Measurements from ENCODE around the gene NACAD. TPM values are rescaled to one million over a fixed set of nuclear protein-coding genes. Genes with fewer than 3 reads are reported as not detected.

The NACAD gene
- polyA plus RNA-seq, 1 experiment = 0.54 TPM

DNA sequence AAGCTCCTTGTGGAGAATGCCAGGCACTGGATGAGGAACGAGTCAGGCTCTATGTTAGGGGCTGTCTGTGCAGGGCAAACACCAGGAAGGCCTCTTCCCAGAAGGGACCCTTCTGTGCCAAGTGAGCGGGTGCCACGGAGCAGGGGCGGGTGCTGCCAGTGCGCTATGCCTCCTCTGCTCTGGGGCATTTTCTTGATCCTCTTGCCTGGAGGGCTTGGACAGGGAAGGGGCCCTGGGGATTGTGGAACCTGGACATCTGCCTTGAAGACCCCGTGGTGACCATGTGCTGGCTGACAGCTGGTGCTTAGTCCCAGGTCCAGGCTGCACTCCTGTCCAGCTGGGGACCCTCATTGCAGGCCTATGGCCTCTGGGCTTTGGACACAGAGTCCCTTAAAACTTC is 38.2 kb upstream of the NACAD start:
- TF ChIP-seq, protein P1, sequence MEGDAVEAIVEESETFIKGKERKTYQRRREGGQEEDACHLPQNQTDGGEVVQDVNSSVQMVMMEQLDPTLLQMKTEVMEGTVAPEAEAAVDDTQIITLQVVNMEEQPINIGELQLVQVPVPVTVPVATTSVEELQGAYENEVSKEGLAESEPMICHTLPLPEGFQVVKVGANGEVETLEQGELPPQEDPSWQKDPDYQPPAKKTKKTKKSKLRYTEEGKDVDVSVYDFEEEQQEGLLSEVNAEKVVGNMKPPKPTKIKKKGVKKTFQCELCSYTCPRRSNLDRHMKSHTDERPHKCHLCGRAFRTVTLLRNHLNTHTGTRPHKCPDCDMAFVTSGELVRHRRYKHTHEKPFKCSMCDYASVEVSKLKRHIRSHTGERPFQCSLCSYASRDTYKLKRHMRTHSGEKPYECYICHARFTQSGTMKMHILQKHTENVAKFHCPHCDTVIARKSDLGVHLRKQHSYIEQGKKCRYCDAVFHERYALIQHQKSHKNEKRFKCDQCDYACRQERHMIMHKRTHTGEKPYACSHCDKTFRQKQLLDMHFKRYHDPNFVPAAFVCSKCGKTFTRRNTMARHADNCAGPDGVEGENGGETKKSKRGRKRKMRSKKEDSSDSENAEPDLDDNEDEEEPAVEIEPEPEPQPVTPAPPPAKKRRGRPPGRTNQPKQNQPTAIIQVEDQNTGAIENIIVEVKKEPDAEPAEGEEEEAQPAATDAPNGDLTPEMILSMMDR (IDR thresholded peaks at IDR 0.05; ENCODE audit: insufficient read depth, low read depth, low read length) = no peak
- ChIA-PET CTCF (interaction anchor here (1.4 to 2.1 kb wide), 2 partner anchors 9 to 270 kb away, joined by 3 to 9 read pairs; no protein-coding TSS in a partner anchor), POLR2A (no interaction called here)
- Histone ChIP-seq H3K36me3 (ENCODE audit: control insufficient read depth, insufficient read depth, low read length) (no peaks in the 10 kb centered on the region), H3K4me3 (ENCODE audit: low read depth, low read length) (no peak overlapping the region), H3K27me3 (ENCODE audit: control insufficient read depth, insufficient read depth, low read length) (peaks cover 3% of the 10 kb centered on the region; the same call in 1 of the 2 replicates)
- DNase-seq (ENCODE audit: low read depth) = no peak

- ChIA-PET POLR2A (no interaction called here), CTCF (interaction anchor here (0.9 to 3.8 kb wide), 3 partner anchors 10 to 152 kb away, joined by 4 to 14 read pairs (median 9); no protein-coding TSS in a partner anchor)
- Histone ChIP-seq H3K36me3 (ENCODE audit: control insufficient read depth, insufficient read depth, low read length) (no peaks in the 10 kb centered on the region), H3K4me3 (ENCODE audit: low read depth, low read length) (no peak overlapping the region), H3K27me3 (ENCODE audit: control insufficient read depth, insufficient read depth, low read length) (peaks cover 3% of the 10 kb centered on the region; the same call in 1 of the 2 replicates)
- DNase-seq (ENCODE audit: low read depth) = no peak
- TF ChIP-seq, protein P1 (IDR thresholded peaks at IDR 0.05; ENCODE audit: insufficient read depth, low read depth, low read length) = no peak
These were observed 37.4 kb upstream of the NACAD start for GRCh38 chr7:45126201-45126600.

DNA sequence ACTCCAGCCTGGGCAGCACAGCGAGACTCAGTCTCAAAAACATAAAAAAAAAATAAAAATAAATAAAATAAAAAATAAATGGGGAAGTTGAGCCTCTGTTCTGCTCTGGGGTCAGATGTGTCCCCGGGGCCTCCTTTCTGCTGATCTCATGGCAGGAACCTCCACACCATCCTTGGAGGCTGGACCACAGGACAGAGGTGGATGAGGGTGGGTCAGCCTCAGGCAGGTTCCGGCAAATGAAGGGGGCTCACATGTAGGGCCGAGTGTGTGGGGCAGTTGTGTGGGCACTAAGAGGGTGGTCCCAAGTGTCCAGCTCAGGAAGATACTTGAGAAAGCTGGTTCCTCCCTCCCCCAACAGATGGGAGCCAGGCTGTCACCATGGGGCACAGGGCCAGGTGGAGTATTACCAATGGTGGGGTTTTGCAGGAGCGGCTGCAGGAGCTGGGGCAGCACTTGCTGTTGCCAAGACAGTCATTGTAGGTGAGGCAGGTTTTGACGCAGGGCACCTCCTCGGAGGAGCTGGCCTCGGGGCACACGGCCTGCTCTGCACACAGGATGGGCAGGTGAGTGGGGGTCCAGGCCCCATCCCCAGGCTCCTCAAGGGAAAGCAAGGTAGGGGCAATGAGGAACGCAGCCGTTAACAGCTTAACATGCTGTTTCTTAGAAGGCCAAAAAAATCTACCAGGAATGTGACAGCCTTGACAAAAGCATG is 36.6 kb upstream of the NACAD start:
- no peaks in the 10 kb centered on the region for H3K36me3 ChIP-seq (ENCODE audit: control insufficient read depth, insufficient read depth, low read length)
- H3K4me3 ChIP-seq (ENCODE audit: low read depth, low read length) = no peak overlapping the region
- no peak for DNase-seq (ENCODE audit: low read depth)
- peaks cover 2% of the 10 kb centered on the region; the same call in 1 of the 2 replicates for H3K27me3 ChIP-seq (ENCODE audit: control insufficient read depth, insufficient read depth, low read length)
- TF ChIP-seq, protein P1 (IDR thresholded peaks at IDR 0.05; ENCODE audit: insufficient read depth, low read depth, low read length) = no peak
- ChIA-PET CTCF (interaction anchor here (0.9 to 3.8 kb wide), 3 partner anchors 10 to 152 kb away, joined by 4 to 14 read pairs (median 7); no protein-coding TSS in a partner anchor), POLR2A (no interaction called here)

DNA sequence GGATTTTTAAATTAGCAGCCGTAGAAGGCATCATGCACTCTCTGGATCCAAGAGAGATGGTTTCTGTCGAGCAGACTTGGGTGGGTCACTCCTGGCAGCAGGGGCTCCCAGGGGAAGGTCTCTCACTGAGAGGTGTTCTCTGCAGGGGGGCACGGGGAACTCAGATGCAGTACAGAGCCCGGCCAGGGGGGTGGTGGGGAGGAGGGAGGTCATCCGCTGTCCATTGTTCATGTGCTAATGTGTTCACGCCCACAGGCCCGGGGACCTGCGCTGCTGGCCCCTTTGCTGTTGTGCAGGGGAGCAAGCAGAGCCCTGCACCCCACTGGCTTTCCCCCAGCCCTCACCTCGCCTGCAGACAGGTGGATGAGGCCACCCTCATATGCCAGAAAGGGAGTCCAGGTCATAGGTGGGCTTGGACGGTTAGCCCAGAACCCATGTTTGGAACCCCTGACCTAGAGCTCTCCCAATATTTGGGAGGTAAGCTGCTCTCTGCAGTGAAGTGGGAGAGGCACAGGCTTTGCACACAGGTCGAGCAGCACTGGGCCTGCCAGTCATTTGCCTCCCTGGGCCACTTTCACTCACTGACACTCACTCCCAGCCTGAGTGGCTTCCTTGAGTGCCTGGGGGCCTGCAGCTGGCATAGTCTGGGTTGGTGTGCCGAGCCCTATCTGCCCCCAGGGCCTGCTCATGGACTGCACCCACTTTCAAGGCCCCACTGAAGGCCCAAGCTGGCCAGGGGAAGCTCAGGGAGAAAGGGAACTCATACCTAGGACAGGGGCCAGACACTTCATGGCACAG is 35.3 kb upstream of the NACAD start:
- Histone ChIP-seq H3K4me3 (ENCODE audit: low read depth, low read length) (no peak overlapping the region), H3K36me3 (ENCODE audit: control insufficient read depth, insufficient read depth, low read length) (no peaks in the 10 kb centered on the region), H3K27me3 (ENCODE audit: control insufficient read depth, insufficient read depth, low read length) (peaks cover 2% of the 10 kb centered on the region; the same call in 1 of the 2 replicates)
- CTCF ChIA-PET = interaction anchor here (1.8 to 3.8 kb wide), 3 partner anchors 9 to 150 kb away, joined by 7 to 14 read pairs (median 8); no protein-coding TSS in a partner anchor
- POLR2A ChIA-PET = no interaction called here
- TF ChIP-seq, protein P1 (IDR thresholded peaks at IDR 0.05; ENCODE audit: insufficient read depth, low read depth, low read length) = no peak
- DNase-seq (ENCODE audit: low read depth) = no peak
